Lung (tissue), 12 donors: ENCODE data around the gene IFIT3. TPM values are rescaled to one million over a fixed set of nuclear protein-coding genes. Genes with fewer than 3 reads are reported as not detected.
A peak's percentile ranks its signal among the peaks of the same experiment; 100 is the strongest.

Experiments
- ATAC-seq: fragments of 200-7000 bp; cut with Tn5 transposase; one replicate; pipeline ENCODE4 v1.9.1; 2020; ENCODE audit warnings: moderate number of reproducible peaks; ENCODE audit not compliant: insufficient read depth, low FRiP score
- DNase-seq, 3 donors: peaks; one replicate each; pipeline ENCODE4 v3.0.0-alpha.2; 2013 to 2017
- H3K27ac ChIP-seq, 2 donors: one replicate each; pipeline ENCODE4 v1.5.1; 2013; ENCODE audit warnings: mild to moderate bottlenecking in 2 of 2, moderate library complexity in 2 of 2, control low read depth in 1 of 2, inconsistent platforms in 1 of 2, low read depth in 1 of 2, low read length in 1 of 2
- H3K27me3 ChIP-seq, 3 donors: one replicate each; pipeline ENCODE4 v1.5.1; 2013; ENCODE audit warnings: low read length in 2 of 3; ENCODE audit not compliant: control insufficient read depth in 3 of 3, insufficient read depth in 3 of 3
- H3K36me3 ChIP-seq, 4 donors: one replicate each; pipeline ENCODE4 v1.5.1; 2013; ENCODE audit warnings: low read length in 4 of 4, mild to moderate bottlenecking in 1 of 4, moderate library complexity in 1 of 4; ENCODE audit not compliant: control insufficient read depth in 4 of 4, insufficient read depth in 4 of 4
- H3K4me1 ChIP-seq, 5 donors: one replicate each; pipeline ENCODE4 v1.5.1; 2013; ENCODE audit warnings: low read length in 5 of 5, mild to moderate bottlenecking in 2 of 5, moderate library complexity in 1 of 5; ENCODE audit not compliant: control insufficient read depth in 5 of 5, insufficient read depth in 5 of 5
- H3K4me3 ChIP-seq: one replicate; pipeline ENCODE4 v1.5.1; 2013; ENCODE audit warnings: mild to moderate bottlenecking, control low read depth, moderate library complexity
- H3K9ac ChIP-seq, 2 donors: one replicate each; pipeline ENCODE4 v1.5.1; 2013; ENCODE audit warnings: low read length in 2 of 2, control low read depth in 1 of 2; ENCODE audit not compliant: insufficient read depth in 1 of 2
- H3K9me3 ChIP-seq, 4 donors: one replicate each; pipeline ENCODE4 v1.5.1; 2013; ENCODE audit warnings: low read length in 3 of 4, mild to moderate bottlenecking in 1 of 4, moderate library complexity in 1 of 4; ENCODE audit not compliant: control insufficient read depth in 4 of 4, insufficient read depth in 3 of 4
- WGBS, 2 donors: extraction: QIAGEN DNeasy Blood & Tissue Kit; methylation state at CpG; one replicate each; pipeline ENCODE4 v1.1.7; 2013; 5-methylcytosine and 5-hydroxymethylcytosine counted together
- polyA plus RNA-seq, 2 donors: library from polyadenylated mRNA; stranded (reverse); fragments of 200-250 nt; gene quantifications; one replicate each; pipeline ENCODE4 v1.2.1, GENCODE V29; 2013
- total RNA-seq, 2 donors: library from RNA; depleted of rRNA in 1 of 2; stranded (reverse); fragments of >200 nt in 1 of 2; gene quantifications; one replicate each; pipeline ENCODE4 v1.2.1, GENCODE V29; 2014 to 2021
- TF ChIP-seq, protein P1 (sequence below): IDR thresholded peaks from 2 replicates; pipeline ENCODE4 v1.5.1; 2012; ENCODE audit warnings: mild to moderate bottlenecking; ENCODE audit errors: control extremely low read depth, extremely low read depth
- donor health status: control.
- donor health status: control.
- donor health status: Bipolar disorder and iron deficiency.
- donor health status: healthy.
- donor health status: DM: yes; HTN: yes; CAD: no.

Gene IFIT3
- total and polyA plus RNA-seq, 4 donors, result 12.6 to 47.7 (median 22.3) TPM

DNA sequence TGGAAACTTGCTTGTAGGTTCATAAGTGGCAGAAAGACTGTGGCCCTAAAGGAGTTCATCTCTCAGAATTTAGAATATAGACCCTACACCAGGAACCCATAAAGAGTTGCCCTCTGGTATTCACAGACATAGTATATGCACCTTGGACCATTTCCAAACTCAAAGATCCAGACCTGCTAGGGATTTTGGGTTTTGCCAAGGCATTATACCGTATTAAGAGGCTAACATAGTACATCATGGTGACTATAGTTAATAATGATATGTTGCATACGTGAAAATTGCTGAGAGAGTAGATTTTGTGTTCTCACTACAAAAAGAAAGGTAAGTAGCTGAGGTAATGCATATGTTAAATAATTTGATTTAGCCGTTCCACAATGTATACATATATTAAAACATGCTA is 13.9 kb downstream of the IFIT3 start:
- Histone ChIP-seq H3K9ac (no peak overlapping the region), H3K4me1 (peaks cover 3 to 9% (median 7%) of the 10 kb centered on the region in 5 donors), H3K27me3 (no peaks in the 10 kb centered on the region), H3K4me3 (no peak overlapping the region), H3K36me3 (peaks cover 13 to 25% (median 17%) of the 10 kb centered on the region in 4 donors), H3K9me3 (no peaks in the 10 kb centered on the region), H3K27ac (no peak overlapping the region)
- TF ChIP-seq, protein P1, sequence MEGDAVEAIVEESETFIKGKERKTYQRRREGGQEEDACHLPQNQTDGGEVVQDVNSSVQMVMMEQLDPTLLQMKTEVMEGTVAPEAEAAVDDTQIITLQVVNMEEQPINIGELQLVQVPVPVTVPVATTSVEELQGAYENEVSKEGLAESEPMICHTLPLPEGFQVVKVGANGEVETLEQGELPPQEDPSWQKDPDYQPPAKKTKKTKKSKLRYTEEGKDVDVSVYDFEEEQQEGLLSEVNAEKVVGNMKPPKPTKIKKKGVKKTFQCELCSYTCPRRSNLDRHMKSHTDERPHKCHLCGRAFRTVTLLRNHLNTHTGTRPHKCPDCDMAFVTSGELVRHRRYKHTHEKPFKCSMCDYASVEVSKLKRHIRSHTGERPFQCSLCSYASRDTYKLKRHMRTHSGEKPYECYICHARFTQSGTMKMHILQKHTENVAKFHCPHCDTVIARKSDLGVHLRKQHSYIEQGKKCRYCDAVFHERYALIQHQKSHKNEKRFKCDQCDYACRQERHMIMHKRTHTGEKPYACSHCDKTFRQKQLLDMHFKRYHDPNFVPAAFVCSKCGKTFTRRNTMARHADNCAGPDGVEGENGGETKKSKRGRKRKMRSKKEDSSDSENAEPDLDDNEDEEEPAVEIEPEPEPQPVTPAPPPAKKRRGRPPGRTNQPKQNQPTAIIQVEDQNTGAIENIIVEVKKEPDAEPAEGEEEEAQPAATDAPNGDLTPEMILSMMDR, result no peak
- ATAC-seq, result no peak
- DNase-seq, result no peak
- WGBS, 2 donors, result 93 to 96% methylated on average over 3 of the region's 3 CpGs

- Histone ChIP-seq H3K9me3 (no peaks in the 10 kb centered on the region), H3K4me1 (peaks cover 4 to 9% (median 9%) of the 10 kb centered on the region in 5 donors), H3K27ac (no peak overlapping the region), H3K9ac (no peak overlapping the region), H3K36me3 (peaks cover 13 to 23% (median 17%) of the 10 kb centered on the region in 4 donors), H3K4me3 (no peak overlapping the region), H3K27me3 (no peaks in the 10 kb centered on the region)
- DNase-seq, result peak in 2 of 3 donors; percentile 40 to 59
- TF ChIP-seq, protein P1, result no peak
- WGBS, 2 donors, result 68 to 74% methylated on average over 3 of the region's 3 CpGs
- no peak for ATAC-seq
These were observed 14.6 kb downstream of the IFIT3 start for GRCh38 chr10:89342206-89342958.

DNA sequence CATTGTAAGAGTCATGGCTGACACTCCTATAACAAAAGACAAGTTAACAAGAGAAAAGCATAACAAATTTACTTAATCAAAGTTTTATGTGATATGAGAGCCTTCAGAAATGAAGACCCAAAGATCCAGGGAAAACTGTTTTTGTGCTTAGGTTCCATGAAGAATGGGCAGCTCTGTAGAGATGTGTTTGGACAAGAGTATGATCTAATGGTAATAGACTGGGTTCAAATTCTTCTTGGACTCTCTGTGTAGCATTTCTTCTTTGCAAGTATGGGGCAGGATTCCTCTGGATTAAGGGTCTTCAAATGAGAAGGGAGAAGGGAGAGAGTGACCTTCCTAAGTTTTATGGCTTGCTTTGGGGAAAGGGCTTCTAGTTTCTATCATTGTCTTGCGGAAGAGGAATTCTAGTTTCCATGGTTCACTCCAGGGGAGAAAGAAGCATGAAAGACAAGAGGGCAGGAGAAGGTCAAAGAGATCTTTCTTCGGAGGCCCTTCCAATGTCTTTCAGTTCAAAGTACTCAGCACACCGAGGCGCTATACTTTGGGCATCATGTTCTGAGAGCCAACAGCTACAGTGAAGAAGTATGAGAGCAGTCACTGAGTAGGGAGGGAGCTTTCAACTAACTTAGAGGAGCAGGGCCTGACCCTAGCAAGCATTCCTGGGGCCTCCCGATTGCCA is 15.4 kb downstream of the IFIT3 start:
- ATAC-seq, result no peak
- H3K36me3 ChIP-seq, result peaks cover 11 to 20% (median 14%) of the 10 kb centered on the region in 4 donors
- no peak for DNase-seq
- H3K9ac ChIP-seq, result no peak overlapping the region
- WGBS, 2 donors, result 84 to 92% methylated on average over 5 of the region's 5 CpGs
- peak overlapping the region in 1 of 2 donors; percentile 52 for H3K27ac ChIP-seq
- TF ChIP-seq, protein P1, result no peak
- H3K4me3 ChIP-seq, result no peak overlapping the region
- H3K4me1 ChIP-seq, result peaks cover 6 to 16% (median 11%) of the 10 kb centered on the region in 5 donors
- no peaks in the 10 kb centered on the region for H3K9me3 ChIP-seq
- H3K27me3 ChIP-seq, result no peaks in the 10 kb centered on the region
